Caco-2 (cell line): Measurements from ENCODE around the gene SRP19. TPM values are rescaled to one million over a fixed set of nuclear protein-coding genes. Genes with fewer than 3 reads are reported as not detected.
"Not testable (repeated sequence)": the region's sequence is repeated elsewhere in the genome, so short reads cannot be mapped to it uniquely, and the experiment has no call there.

Source experiments
- BruUV-seq: library from RNA; stranded (reverse); fragments of 400-500 nt; replicated peaks from 2 replicates; lab custom pipeline; 2021; lab: Mats Ljungman, UMichigan
- CTCF ChIA-PET: fragments of 300-600 bp; sonication (Branson Sonifier 250); formaldehyde crosslinking; loops from one replicate; lab custom pipeline; 2022; ENCODE audit warnings: antibody characterized with exemption; lab: Charles Lee
- POLR2A ChIA-PET: fragments of 300-600 bp; sonication (Branson Sonifier 250); formaldehyde crosslinking; loops from one replicate; lab custom pipeline; 2022; ENCODE audit warnings: antibody characterized with exemption; lab: Charles Lee
- DNase-seq, 2 experiments: peaks; one replicate each; pipeline versions ENCODE4 v3.0.0 to v3.0.0-alpha.2; 2020 to 2022
- H3K27me3 ChIP-seq: replicated peaks from 2 replicates; pipeline ENCODE4 v1.6.0; 2011; ENCODE audit warnings: low read length; ENCODE audit not compliant: control insufficient read depth, insufficient read depth
- H3K36me3 ChIP-seq: 2 replicates; pipeline ENCODE4 v1.5.1; 2011; ENCODE audit warnings: low read length; ENCODE audit not compliant: control insufficient read depth, insufficient read depth
- H3K4me1 ChIP-seq: fragments of 250-450 bp; sonication (Bioruptor Pico); 2 replicates; pipeline ENCODE4 v1.5.1; 2020; ENCODE audit warnings: mild to moderate bottlenecking
- H3K4me3 ChIP-seq: 2 replicates; pipeline ENCODE4 v1.5.1; 2011; ENCODE audit warnings: low read depth, mild to moderate bottlenecking, control low read depth, low read length
- H3K9me3 ChIP-seq: fragments of 250-450 bp; sonication (Bioruptor Pico); 2 replicates; pipeline ENCODE4 v1.5.1; 2020; ENCODE audit warnings: mild to moderate bottlenecking, moderate library complexity
- H3K27ac Mint-ChIP-seq: one replicate; pipeline ENCODE4 v1.8.0; 2022; ENCODE audit warnings: mixed read lengths; ENCODE audit not compliant: unreplicated experiment
- H3K27me3 Mint-ChIP-seq: one replicate; pipeline ENCODE4 v1.8.0; 2022; ENCODE audit warnings: mixed read lengths; ENCODE audit not compliant: insufficient read depth, unreplicated experiment
- H3K36me3 Mint-ChIP-seq: one replicate; pipeline ENCODE4 v1.8.0; 2022; ENCODE audit warnings: mild to moderate bottlenecking, mixed read lengths; ENCODE audit not compliant: insufficient read depth, unreplicated experiment
- H3K4me1 Mint-ChIP-seq: one replicate; pipeline ENCODE4 v1.8.0; 2022; ENCODE audit warnings: low read depth, mixed read lengths; ENCODE audit not compliant: unreplicated experiment
- H3K4me3 Mint-ChIP-seq: one replicate; pipeline ENCODE4 v1.8.0; 2022; ENCODE audit warnings: mild to moderate bottlenecking, moderate library complexity, mixed read lengths; ENCODE audit not compliant: unreplicated experiment
- H3K9me3 Mint-ChIP-seq: one replicate; pipeline ENCODE4 v1.8.0; 2022; ENCODE audit warnings: mixed read lengths; ENCODE audit not compliant: unreplicated experiment
- intact Hi-C: fragments of 100-400 bp; cut with micrococcal nuclease; formaldehyde crosslinking; loops from one replicate; pipeline ENCODE4 v1.10.0; 2022; ENCODE audit not compliant: unreplicated experiment
- total RNA-seq: library from RNA; stranded (reverse); gene quantifications from 2 replicates; pipeline ENCODE4 v1.2.3, GENCODE V29; 2022
- TF ChIP-seq, protein P1 (sequence below), 2 experiments: fragments of 200-600 bp in 1 of 2; IDR thresholded peaks; 1 replicate in 1 of 2; 2 replicates in 1 of 2; pipeline versions ENCODE4 v1.5.1 to v1.8.0; 2011 to 2022; ENCODE audit warnings: antibody characterized with exemption in 1 of 2, control low read depth in 1 of 2, inconsistent platforms in 1 of 2, low read depth in 1 of 2, low read length in 1 of 2, mild to moderate bottlenecking in 1 of 2, moderate library complexity in 1 of 2; ENCODE audit not compliant: insufficient read depth in 1 of 2, severe bottlenecking in 1 of 2, unreplicated experiment in 1 of 2

Gene SRP19
- total RNA-seq, 1 experiment from 2014 or later: 65.1 TPM

DNA sequence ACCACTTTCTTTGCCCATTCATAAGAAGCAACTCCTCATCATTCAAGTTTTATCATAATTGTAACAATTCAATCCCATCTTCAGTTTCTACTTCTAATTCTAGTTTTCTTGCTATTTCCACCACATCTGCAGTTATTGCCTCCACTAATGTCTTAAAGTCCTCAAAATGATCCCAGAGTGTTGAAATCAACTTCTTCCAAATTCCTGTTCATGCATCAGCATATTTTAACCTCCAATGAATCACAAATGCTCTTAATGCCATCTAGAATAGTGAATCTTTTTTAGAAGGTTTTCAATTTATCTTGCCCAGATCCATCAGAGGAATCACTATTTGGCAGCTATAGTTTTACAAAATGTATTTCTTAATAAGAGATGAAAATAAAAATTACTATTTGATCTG, 3.2 kb upstream of the SRP19 start:
- Mint-ChIP-seq H3K36me3 (peaks cover 13% of the 10 kb centered on the region), H3K27ac (no peak overlapping the region), H3K9me3 (peaks cover 12% of the 10 kb centered on the region), H3K4me1 (no peaks in the 10 kb centered on the region), H3K27me3 (no peaks in the 10 kb centered on the region), H3K4me3 (no peak overlapping the region)
- no peak for DNase-seq
- POLR2A ChIA-PET: no interaction called here
- H3K4me1 ChIP-seq: no peaks in the 10 kb centered on the region
- no peaks in the 10 kb centered on the region for H3K27me3 ChIP-seq
- H3K9me3 ChIP-seq: peaks cover 5% of the 10 kb centered on the region; the same call in 1 of the 2 replicates
- TF ChIP-seq, protein P1, sequence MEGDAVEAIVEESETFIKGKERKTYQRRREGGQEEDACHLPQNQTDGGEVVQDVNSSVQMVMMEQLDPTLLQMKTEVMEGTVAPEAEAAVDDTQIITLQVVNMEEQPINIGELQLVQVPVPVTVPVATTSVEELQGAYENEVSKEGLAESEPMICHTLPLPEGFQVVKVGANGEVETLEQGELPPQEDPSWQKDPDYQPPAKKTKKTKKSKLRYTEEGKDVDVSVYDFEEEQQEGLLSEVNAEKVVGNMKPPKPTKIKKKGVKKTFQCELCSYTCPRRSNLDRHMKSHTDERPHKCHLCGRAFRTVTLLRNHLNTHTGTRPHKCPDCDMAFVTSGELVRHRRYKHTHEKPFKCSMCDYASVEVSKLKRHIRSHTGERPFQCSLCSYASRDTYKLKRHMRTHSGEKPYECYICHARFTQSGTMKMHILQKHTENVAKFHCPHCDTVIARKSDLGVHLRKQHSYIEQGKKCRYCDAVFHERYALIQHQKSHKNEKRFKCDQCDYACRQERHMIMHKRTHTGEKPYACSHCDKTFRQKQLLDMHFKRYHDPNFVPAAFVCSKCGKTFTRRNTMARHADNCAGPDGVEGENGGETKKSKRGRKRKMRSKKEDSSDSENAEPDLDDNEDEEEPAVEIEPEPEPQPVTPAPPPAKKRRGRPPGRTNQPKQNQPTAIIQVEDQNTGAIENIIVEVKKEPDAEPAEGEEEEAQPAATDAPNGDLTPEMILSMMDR (IDR thresholded peaks at IDR 0.05; ENCODE audit: insufficient read depth in 1 of 2, low read depth in 1 of 2, low read length in 1 of 2, severe bottlenecking in 1 of 2, unreplicated experiment in 1 of 2): no peak
- no peaks in the 10 kb centered on the region for H3K36me3 ChIP-seq
- intact Hi-C loops: no loop called here
- no peak overlapping the region for H3K4me3 ChIP-seq
- CTCF ChIA-PET: no interaction called here
- BruUV-seq: no TSS peak

DNA sequence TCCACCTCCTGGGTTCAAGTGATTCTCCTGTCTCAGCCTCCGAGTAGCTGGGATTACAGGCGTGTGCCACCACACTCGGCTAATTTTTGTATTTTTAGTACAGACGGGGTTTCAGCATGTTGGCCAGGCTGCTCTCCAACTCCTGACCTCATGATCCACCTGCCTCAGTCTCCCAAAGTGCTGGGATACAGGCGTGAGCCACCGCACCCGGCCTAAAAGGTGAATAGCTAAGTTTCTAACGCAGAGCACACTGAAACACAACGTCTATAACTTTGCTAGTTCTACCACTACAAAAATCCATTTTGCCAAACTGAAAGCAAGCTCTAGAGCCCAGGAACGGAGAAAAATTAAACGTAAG, 537 bp upstream of the SRP19 start:
- POLR2A ChIA-PET: interaction anchor here (0.5 to 1.6 kb wide), 9 partner anchors 10 to 153 kb away, joined by 3 to 7 read pairs (median 3); partner anchors contain the start of gene DCP2
- not testable (repeated sequence) for H3K9me3 ChIP-seq, DNase-seq, H3K4me1 ChIP-seq, H3K36me3 ChIP-seq, H3K9me3 Mint-ChIP-seq, H3K27me3 ChIP-seq, H3K4me1 Mint-ChIP-seq, H3K27me3 Mint-ChIP-seq
- intact Hi-C loops: loop anchor here (5.0 kb wide), 3 partner anchors 107 to 168 kb away; no protein-coding TSS in a partner anchor
- Mint-ChIP-seq H3K36me3 (peaks cover 34% of the 10 kb centered on the region), H3K27ac (peak overlapping the region; percentile 95), H3K4me3 (peak overlapping the region; percentile 85)
- CTCF ChIA-PET: interaction anchor here (1.0 to 1.6 kb wide), 3 partner anchors 8 to 169 kb away, joined by 3 to 12 read pairs (median 3); no protein-coding TSS in a partner anchor
- BruUV-seq: TSS peak; percentile 97
- peak overlapping the region; percentile 45 for H3K4me3 ChIP-seq

DNA sequence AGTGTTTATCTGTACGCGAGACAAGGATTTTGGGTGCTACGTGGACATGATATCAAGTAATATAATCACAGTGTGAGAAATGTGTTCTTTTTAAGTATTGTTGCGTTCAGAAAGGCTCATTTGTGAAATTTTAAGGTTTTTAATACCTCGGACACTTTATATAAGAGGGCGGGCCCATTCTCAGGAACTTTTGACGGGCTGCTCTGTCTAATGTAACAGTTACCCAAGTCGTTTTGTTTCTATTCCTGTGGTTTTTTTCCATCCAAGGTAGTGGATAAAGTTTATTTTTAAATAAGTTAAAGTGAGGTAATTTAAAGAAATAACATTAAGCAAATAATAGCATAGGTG, 525 bp downstream of the SRP19 start:
- Histone ChIP-seq H3K4me3 (peak overlapping the region; percentile 69), H3K36me3 (no peaks in the 10 kb centered on the region; the same call in 1 of the 2 replicates), H3K4me1 (no peaks in the 10 kb centered on the region), H3K27me3 (no peaks in the 10 kb centered on the region), H3K9me3 (no peaks in the 10 kb centered on the region)
- peaks cover 45% of the 10 kb centered on the region for H3K36me3 Mint-ChIP-seq
- ChIA-PET POLR2A (interaction anchor here (0.8 to 1.6 kb wide), 4 partner anchors 77 to 154 kb away, joined by 3 to 5 read pairs (median 3); no protein-coding TSS in a partner anchor), CTCF (interaction anchor here (1.6 kb wide), 1 partner anchor 13 kb away, joined by 12 read pairs; no protein-coding TSS in a partner anchor)
- intact Hi-C loops: loop anchor here (1.0 to 5.0 kb wide), 4 partner anchors 61 to 169 kb away; partner anchors contain the start of gene REEP5
- TF ChIP-seq, protein P1 (IDR thresholded peaks at IDR 0.05; ENCODE audit: insufficient read depth in 1 of 2, low read depth in 1 of 2, low read length in 1 of 2, severe bottlenecking in 1 of 2, unreplicated experiment in 1 of 2): no peak
- H3K4me3 Mint-ChIP-seq: peak overlapping the region; percentile 85
- no peak for DNase-seq
- H3K27me3 Mint-ChIP-seq: no peaks in the 10 kb centered on the region
- H3K27ac Mint-ChIP-seq: peak overlapping the region; percentile 95
- H3K9me3 Mint-ChIP-seq: no peaks in the 10 kb centered on the region
- no peaks in the 10 kb centered on the region for H3K4me1 Mint-ChIP-seq
- BruUV-seq: TSS peak; percentile 61
